ENCODE measurements around the gene DLG2.

DLG2 gene

GRCh38 chr11:84563356-84563755 lies 1063.8 kb downstream of the DLG2 start:
- Histone ChIP-seq H3K4me3 (ENCODE audit: low read depth, low read length, poor library complexity, severe bottlenecking) (no peak overlapping the region), H3K4me1 (ENCODE audit: insufficient read depth, low read length, severe bottlenecking) (peaks cover 44% of the 10 kb centered on the region), H3F3A (ENCODE audit: insufficient read depth, low read length) (no peaks in the 10 kb centered on the region), H3K27me3 (ENCODE audit: insufficient read depth, low read length) (no peaks in the 10 kb centered on the region), H3K9me2 (ENCODE audit: low read depth, low read length) (no peaks in the 10 kb centered on the region), H4K20me1 (ENCODE audit: insufficient read depth, low read length) (no peaks in the 10 kb centered on the region), H2AFZ (ENCODE audit: low read length) (no peak overlapping the region), H3K27ac (ENCODE audit: low read depth, low read length, poor library complexity, severe bottlenecking) (peak overlapping the region; percentile 45), H3K9me3 (ENCODE audit: low read length) (no peaks in the 10 kb centered on the region), H3K36me3 (ENCODE audit: insufficient read depth, low read length) (no peaks in the 10 kb centered on the region), H3K9ac (ENCODE audit: low read length) (no peak overlapping the region), H3K79me2 (ENCODE audit: insufficient read depth, low read length) (no peaks in the 10 kb centered on the region), H3K4me2 (ENCODE audit: low read length) (no peak overlapping the region)
- TF ChIP-seq EZH2 (IDR thresholded peaks at IDR 0.05; ENCODE audit: borderline replicate concordance, low read length) (no peak), CTCF (IDR thresholded peaks at IDR 0.05; ENCODE audit: low read length) (no peak)

- peaks cover 25% of the 10 kb centered on the region for H3K4me1 ChIP-seq (ENCODE audit: insufficient read depth, low read length, severe bottlenecking)
- H3K79me2 ChIP-seq (ENCODE audit: insufficient read depth, low read length): no peaks in the 10 kb centered on the region
- no peak overlapping the region for H2AFZ ChIP-seq (ENCODE audit: low read length)
- H3K9me3 ChIP-seq (ENCODE audit: low read length): no peaks in the 10 kb centered on the region
- H3K36me3 ChIP-seq (ENCODE audit: insufficient read depth, low read length): no peaks in the 10 kb centered on the region
- no peak overlapping the region for H3K4me2 ChIP-seq (ENCODE audit: low read length)
- no peaks in the 10 kb centered on the region for H3K9me2 ChIP-seq (ENCODE audit: low read depth, low read length)
- no peak overlapping the region for H3K4me3 ChIP-seq (ENCODE audit: low read depth, low read length, poor library complexity, severe bottlenecking)
- no peaks in the 10 kb centered on the region for H3F3A ChIP-seq (ENCODE audit: insufficient read depth, low read length)
- no peak overlapping the region for H3K27ac ChIP-seq (ENCODE audit: low read depth, low read length, poor library complexity, severe bottlenecking)
- H3K27me3 ChIP-seq (ENCODE audit: insufficient read depth, low read length): no peaks in the 10 kb centered on the region
- H3K9ac ChIP-seq (ENCODE audit: low read length): no peak overlapping the region
- TF ChIP-seq EZH2 (IDR thresholded peaks at IDR 0.05; ENCODE audit: borderline replicate concordance, low read length) (no peak), CTCF (IDR thresholded peaks at IDR 0.05; ENCODE audit: low read length) (no peak)
- H4K20me1 ChIP-seq (ENCODE audit: insufficient read depth, low read length): no peaks in the 10 kb centered on the region
Observed at GRCh38 chr11:84560206-84560605, 1066.9 kb downstream of the DLG2 start.

GRCh38 chr11:84558085-84558905 lies 1068.8 kb downstream of the DLG2 start:
- TF ChIP-seq CTCF (IDR thresholded peaks at IDR 0.05; ENCODE audit: low read length) (peak; percentile 78), EZH2 (IDR thresholded peaks at IDR 0.05; ENCODE audit: borderline replicate concordance, low read length) (no peak)
- no peak overlapping the region for H3K27ac ChIP-seq (ENCODE audit: low read depth, low read length, poor library complexity, severe bottlenecking)
- H3K36me3 ChIP-seq (ENCODE audit: insufficient read depth, low read length): no peaks in the 10 kb centered on the region
- no peak overlapping the region for H3K4me2 ChIP-seq (ENCODE audit: low read length)
- no peak overlapping the region for H3K9ac ChIP-seq (ENCODE audit: low read length)
- H4K20me1 ChIP-seq (ENCODE audit: insufficient read depth, low read length): no peaks in the 10 kb centered on the region
- no peaks in the 10 kb centered on the region for H3F3A ChIP-seq (ENCODE audit: insufficient read depth, low read length)
- H3K4me1 ChIP-seq (ENCODE audit: insufficient read depth, low read length, severe bottlenecking): peaks cover 19% of the 10 kb centered on the region
- no peaks in the 10 kb centered on the region for H3K9me3 ChIP-seq (ENCODE audit: low read length)
- H2AFZ ChIP-seq (ENCODE audit: low read length): no peak overlapping the region
- H3K27me3 ChIP-seq (ENCODE audit: insufficient read depth, low read length): no peaks in the 10 kb centered on the region
- H3K4me3 ChIP-seq (ENCODE audit: low read depth, low read length, poor library complexity, severe bottlenecking): no peak overlapping the region
- H3K79me2 ChIP-seq (ENCODE audit: insufficient read depth, low read length): no peaks in the 10 kb centered on the region
- no peaks in the 10 kb centered on the region for H3K9me2 ChIP-seq (ENCODE audit: low read depth, low read length)

Measured in OCI-LY1 (cell line).